ENCODE results near the gene SEPTIN2.
"Not testable (repeated sequence)": the region's sequence is repeated elsewhere in the genome, so short reads cannot be mapped to it uniquely, and the experiment has no call there.

Gene SEPTIN2

DNA sequence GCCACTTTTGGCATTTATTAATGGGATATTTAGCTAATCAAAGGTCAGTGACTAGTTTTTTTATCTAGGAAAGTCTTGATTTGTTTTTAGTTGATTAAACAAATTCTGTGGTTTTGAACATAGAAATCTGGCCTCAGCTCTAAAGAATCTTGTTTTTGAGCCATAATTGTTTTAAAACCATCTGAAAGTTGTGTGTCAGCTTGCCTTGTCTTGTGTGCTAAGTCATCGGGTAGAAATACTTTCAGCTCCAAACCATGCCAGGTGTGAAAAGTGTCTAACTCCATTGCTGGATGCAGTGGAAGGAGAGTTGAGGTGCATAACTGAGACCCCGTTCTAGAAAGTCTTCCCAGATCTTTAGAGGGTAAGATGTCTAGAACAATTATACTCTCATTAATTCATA lies 63.1 kb downstream of the SEPTIN2 start:
- no peak for DNase-seq (ENCODE audit: extremely low read depth in 1 of 2, low read depth in 1 of 2)

- DNase-seq (ENCODE audit: extremely low read depth in 1 of 2, low read depth in 1 of 2): no peak
Observed at GRCh38 chr2:241379481-241380480, 64.1 kb downstream of the SEPTIN2 start.

GRCh38 chr2:241381872-241382271 lies 66.1 kb downstream of the SEPTIN2 start:
- DNase-seq (ENCODE audit: extremely low read depth in 1 of 2, low read depth in 1 of 2): no peak

GRCh38 chr2:241385450-241385849 lies 69.7 kb downstream of the SEPTIN2 start:
- not testable (repeated sequence) for DNase-seq (ENCODE audit: extremely low read depth in 1 of 2, low read depth in 1 of 2)

DNA sequence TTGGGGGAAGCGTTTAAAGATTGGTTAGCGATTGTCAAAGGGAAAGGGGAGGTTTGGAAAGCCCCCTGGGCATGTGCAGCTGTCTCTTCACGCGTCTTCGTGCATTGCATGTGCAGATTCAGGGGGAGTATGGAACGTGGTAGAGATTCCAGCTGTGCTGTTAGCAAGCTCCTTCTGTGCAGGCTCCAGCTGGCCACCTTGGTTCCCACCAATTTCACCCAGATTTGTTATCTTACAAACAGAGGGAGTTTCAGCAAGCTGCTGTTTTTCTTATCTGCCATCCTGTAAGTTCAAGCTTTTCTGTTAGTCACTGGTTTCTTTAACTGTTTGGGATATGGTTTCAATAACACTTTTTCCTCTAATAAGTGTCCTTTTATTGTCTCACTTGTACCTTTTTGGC lies 70.8 kb downstream of the SEPTIN2 start:
- DNase-seq (ENCODE audit: extremely low read depth in 1 of 2, low read depth in 1 of 2): no peak

GRCh38 chr2:241389697-241390096 lies 74.0 kb downstream of the SEPTIN2 start:
- no peak for DNase-seq (ENCODE audit: extremely low read depth in 1 of 2, low read depth in 1 of 2)

DNA sequence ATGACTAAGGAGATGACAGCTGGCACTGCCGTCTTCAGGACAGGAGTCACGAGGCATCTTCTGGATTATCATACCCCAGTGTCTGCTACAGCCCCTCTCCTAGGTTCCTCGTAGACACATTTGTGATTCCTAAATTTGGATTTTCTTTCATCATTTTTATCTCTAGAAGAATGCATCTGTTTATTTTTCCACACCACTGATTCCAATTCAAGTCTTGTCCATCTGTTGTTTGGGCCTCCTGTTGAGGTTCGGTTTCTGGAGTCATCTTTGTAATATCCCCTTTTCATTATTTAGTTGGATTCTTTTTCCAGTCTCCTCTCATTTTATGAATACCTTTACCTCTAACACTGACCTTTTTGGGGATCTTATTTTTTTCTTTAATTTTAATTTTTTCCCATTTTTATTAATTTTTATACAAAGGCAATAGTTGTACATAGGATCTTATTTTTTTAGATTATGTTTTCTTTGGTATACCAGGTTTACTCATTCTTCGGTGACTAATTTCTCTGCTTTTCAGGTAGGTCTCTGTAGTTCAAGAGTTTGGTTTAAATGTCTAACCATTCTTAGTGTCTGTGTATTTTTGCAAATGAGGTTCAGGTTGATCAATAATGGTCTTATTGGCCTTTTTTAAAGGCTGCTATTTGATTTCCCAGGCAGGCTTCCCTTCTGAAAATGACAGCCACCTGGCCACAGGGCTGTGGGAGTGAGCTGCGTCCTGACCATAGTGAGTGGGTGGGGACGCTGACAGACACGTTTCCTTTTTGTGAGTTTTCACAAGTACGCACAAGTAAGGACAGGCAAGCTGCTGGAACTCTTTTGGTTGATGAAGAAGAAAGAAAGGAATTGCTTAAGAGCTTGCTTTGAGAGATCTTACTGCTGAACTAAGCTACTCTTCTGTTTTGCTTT lies 74.8 kb downstream of the SEPTIN2 start:
- no peak for DNase-seq (ENCODE audit: extremely low read depth in 1 of 2, low read depth in 1 of 2)

GRCh38 chr2:241391892-241392665 lies 76.4 kb downstream of the SEPTIN2 start:
- DNase-seq (ENCODE audit: extremely low read depth in 1 of 2, low read depth in 1 of 2): no peak

DNA sequence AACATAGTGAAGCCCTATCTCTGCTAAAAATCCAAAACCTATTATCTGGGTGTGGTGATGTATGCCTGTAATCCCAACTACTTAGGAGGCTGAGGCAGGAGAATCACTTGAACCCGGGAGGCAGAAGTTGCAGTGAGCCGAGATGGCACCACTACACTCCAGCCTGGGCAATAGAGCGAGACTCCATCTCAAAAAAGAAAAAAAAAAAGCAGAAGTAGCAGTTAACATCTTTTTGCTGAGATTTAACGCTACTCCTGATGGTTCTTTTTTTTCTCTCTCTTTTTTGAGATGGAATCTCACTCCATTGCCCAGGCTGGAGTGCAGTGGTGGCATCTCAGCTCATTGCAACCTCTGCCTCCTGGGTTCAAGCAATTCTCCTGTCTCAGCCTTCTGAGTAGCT lies 77.0 kb downstream of the SEPTIN2 start:
- not testable (repeated sequence) for DNase-seq (ENCODE audit: extremely low read depth in 1 of 2, low read depth in 1 of 2)

- no peak for DNase-seq (ENCODE audit: extremely low read depth in 1 of 2, low read depth in 1 of 2)
Observed at GRCh38 chr2:241393524-241394196, 77.9 kb downstream of the SEPTIN2 start.

DNA sequence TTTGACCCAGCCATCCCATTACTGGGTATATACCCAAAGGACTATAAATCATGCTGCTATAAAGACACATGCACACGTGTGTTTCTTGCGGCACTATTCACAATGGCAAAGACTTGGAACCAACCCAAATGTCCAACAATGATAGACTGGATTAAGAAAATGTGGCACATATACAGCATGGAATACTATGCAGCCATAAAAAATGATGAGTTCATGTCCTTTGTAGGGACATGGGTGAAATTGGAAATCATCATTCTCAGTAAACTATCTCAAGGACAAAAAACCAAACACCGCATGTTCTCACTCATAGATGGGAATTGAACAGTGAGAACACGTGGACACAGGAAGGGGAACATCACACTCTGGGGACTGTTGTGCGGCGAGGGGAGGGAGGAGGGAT lies 81.1 kb downstream of the SEPTIN2 start:
- DNase-seq (ENCODE audit: extremely low read depth in 1 of 2, low read depth in 1 of 2): not testable (repeated sequence)

GRCh38 chr2:241399941-241400922 lies 84.5 kb downstream of the SEPTIN2 start:
- DNase-seq (ENCODE audit: extremely low read depth in 1 of 2, low read depth in 1 of 2): no peak

Measured in activated CD8-positive, alpha-beta memory T cell treated with anti-CD3 and anti-CD28 coated beads for 1 hour (primary cell).